ENCODE results near the gene TDRKH.

Gene TDRKH

GRCh38 chr1:151790071-151790939 is at the start of gene TDRKH:
TSS of gene TDRKH (minus strand) at chr1:151790500. CDS start at chr1:151783022, 7,478 bp downstream.
- peak; percentile 97 for DNase-seq (ENCODE audit: low read depth, low spot score)
- TF ChIP-seq, protein P1, sequence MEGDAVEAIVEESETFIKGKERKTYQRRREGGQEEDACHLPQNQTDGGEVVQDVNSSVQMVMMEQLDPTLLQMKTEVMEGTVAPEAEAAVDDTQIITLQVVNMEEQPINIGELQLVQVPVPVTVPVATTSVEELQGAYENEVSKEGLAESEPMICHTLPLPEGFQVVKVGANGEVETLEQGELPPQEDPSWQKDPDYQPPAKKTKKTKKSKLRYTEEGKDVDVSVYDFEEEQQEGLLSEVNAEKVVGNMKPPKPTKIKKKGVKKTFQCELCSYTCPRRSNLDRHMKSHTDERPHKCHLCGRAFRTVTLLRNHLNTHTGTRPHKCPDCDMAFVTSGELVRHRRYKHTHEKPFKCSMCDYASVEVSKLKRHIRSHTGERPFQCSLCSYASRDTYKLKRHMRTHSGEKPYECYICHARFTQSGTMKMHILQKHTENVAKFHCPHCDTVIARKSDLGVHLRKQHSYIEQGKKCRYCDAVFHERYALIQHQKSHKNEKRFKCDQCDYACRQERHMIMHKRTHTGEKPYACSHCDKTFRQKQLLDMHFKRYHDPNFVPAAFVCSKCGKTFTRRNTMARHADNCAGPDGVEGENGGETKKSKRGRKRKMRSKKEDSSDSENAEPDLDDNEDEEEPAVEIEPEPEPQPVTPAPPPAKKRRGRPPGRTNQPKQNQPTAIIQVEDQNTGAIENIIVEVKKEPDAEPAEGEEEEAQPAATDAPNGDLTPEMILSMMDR (IDR thresholded peaks at IDR 0.05; ENCODE audit: insufficient read depth, low read length, missing control alignments), result peak; percentile 21
- CTCF ChIA-PET, result interaction anchor here (1.0 to 2.4 kb wide), 4 partner anchors 8 to 15 kb away, joined by 3 to 9 read pairs (median 6); no protein-coding TSS in a partner anchor
- POLR2A ChIA-PET, result no interaction called here
- peak within 1 kb of the TSS; percentile 72 for H3K4me3 ChIP-seq (ENCODE audit: low read depth, low read length)

GRCh38 chr1:151839457-151840403 is 49.4 kb upstream of the TDRKH start, which contains the start of gene C2CD4D:
TSS of gene C2CD4D (minus strand) at chr1:151839820. CDS start at chr1:151838989, 831 bp downstream.
- POLR2A ChIA-PET, result no interaction called here
- no peak for DNase-seq (ENCODE audit: low read depth, low spot score)
- TF ChIP-seq, protein P1 (IDR thresholded peaks at IDR 0.05; ENCODE audit: insufficient read depth, low read length, missing control alignments), result no peak
- H3K4me3 ChIP-seq (ENCODE audit: low read depth, low read length), result no peak within 1 kb of the TSS
- CTCF ChIA-PET, result no interaction called here

GRCh38 chr1:151839082-151839412 is 48.7 kb upstream of the TDRKH start:
- DNase-seq (ENCODE audit: low read depth, low spot score), result no peak
- no peak overlapping the region for H3K4me3 ChIP-seq (ENCODE audit: low read depth, low read length)
- POLR2A ChIA-PET, result no interaction called here
- TF ChIP-seq, protein P1 (IDR thresholded peaks at IDR 0.05; ENCODE audit: insufficient read depth, low read length, missing control alignments), result no peak
- CTCF ChIA-PET, result no interaction called here

DNA sequence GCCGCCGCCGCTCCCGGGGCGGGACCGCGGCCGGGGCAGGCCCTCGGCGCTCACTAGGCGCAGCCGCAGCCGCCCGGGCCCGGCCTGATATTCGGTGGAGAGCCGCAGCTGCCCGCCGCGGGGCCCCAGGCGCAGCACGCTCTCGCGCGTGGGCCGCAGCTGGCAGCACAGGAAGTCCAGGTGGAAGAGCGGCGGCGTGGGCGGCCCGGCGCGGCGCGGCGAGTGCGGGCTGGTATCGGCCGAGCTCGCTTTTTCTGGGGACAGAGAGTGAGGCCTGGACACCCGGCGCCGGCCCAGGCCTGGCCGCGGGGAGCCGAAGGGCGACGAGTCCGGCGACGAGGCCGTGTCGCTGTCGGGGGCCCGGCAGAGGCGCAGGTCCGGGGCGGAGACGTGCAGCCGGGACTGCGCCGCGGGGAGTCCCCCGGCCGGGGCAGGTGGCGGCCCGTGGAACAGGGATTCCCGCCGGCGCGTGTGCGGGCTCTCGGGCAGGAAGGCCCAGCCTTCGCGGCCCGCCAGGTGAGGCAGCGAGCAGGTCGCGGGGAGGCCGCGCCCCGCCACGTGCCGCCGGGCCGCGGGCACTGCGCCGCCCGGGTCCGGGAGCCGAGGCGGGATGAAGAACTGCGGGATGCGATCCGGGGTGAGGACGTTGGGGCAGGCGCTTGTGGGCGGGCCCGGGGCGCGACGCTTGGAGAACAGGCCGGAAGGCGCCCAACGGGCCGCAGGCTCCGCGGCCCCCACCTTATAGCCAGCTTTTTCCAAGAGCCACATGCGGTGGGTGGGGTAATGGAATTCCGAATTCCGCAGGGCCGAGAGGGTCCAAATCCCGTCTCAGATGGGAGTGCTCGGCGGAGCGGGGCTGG is 48.2 kb upstream of the TDRKH start:
- CTCF ChIA-PET, result interaction anchor here (1.3 kb wide), 1 partner anchor 18 kb away, joined by 3 read pairs; no protein-coding TSS in a partner anchor
- peak overlapping the region; percentile 32 for H3K4me3 ChIP-seq (ENCODE audit: low read depth, low read length)
- POLR2A ChIA-PET, result no interaction called here
- TF ChIP-seq, protein P1 (IDR thresholded peaks at IDR 0.05; ENCODE audit: insufficient read depth, low read length, missing control alignments), result no peak
- DNase-seq (ENCODE audit: low read depth, low spot score), result no peak

DNA sequence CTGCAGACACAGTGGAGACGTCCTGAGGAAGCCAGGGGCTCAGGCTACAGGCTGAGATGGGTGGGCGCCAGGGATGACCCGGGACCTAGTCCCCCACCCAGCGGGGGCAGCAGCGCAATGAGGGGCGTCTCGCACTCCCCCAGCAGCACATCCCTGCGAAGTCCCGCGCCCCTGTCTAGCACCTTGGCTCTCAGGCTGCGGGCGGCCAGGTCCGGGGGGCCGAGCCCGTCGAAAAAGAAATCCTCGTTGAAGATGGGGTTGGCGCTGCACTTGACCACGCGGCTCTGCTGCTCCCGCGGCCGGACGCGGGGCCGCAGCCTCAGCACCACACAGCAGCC is 47.6 kb upstream of the TDRKH start:
- TF ChIP-seq, protein P1 (IDR thresholded peaks at IDR 0.05; ENCODE audit: insufficient read depth, low read length, missing control alignments), result no peak
- ChIA-PET CTCF (interaction anchor here (1.3 kb wide), 1 partner anchor 17 kb away, joined by 3 read pairs; no protein-coding TSS in a partner anchor), POLR2A (no interaction called here)
- H3K4me3 ChIP-seq (ENCODE audit: low read depth, low read length), result no peak overlapping the region
- no peak for DNase-seq (ENCODE audit: low read depth, low spot score)
